Left ventricle myocardium inferior (tissue), 1 donor: Measurements from ENCODE around the gene PLXNA4. TPM values are rescaled to one million over a fixed set of nuclear protein-coding genes. Genes with fewer than 3 reads are reported as not detected.

ENCODE experiments used
- DNase-seq: peaks from one replicate; pipeline ENCODE4 v3.0.0-alpha.2; 2020
- H3K27ac ChIP-seq: fragments of 200-600 bp; replicated peaks from 2 replicates; pipeline ENCODE4 v1.8.0; 2021
- H3K27me3 ChIP-seq: fragments of 200-600 bp; 2 replicates; pipeline ENCODE4 v1.8.0; 2021; ENCODE audit warnings: low read depth
- H3K36me3 ChIP-seq: fragments of 200-600 bp; 2 replicates; pipeline ENCODE4 v1.8.0; 2021
- H3K4me1 ChIP-seq: fragments of 200-600 bp; 2 replicates; pipeline ENCODE4 v1.8.0; 2021
- H3K4me3 ChIP-seq: fragments of 200-600 bp; 2 replicates; pipeline ENCODE4 v1.8.0; 2021; ENCODE audit warnings: mild to moderate bottlenecking, moderate library complexity
- H3K9me3 ChIP-seq: fragments of 200-600 bp; replicated peaks from 2 replicates; pipeline ENCODE4 v1.8.0; 2021
- CTCF ChIP-seq: fragments of 200-600 bp; IDR thresholded peaks from 2 replicates; pipeline ENCODE4 v1.8.0; 2021; ENCODE audit warnings: antibody characterized with exemption, mild to moderate bottlenecking, borderline replicate concordance
- intact Hi-C: fragments of 100-400 bp; cut with micrococcal nuclease; formaldehyde crosslinking; loops from one replicate; pipeline ENCODE4 v1.11.0; 2022
- total RNA-seq: library from RNA; stranded (reverse); fragmentation: NEBNext Ultra II Directional; extraction: Animal tissue kit (Norgen Biotek cat#: 25700); gene quantifications from one replicate; pipeline ENCODE4 v1.2.1, GENCODE V29; 2021
- donor health status: DM: no; HTN: yes; CAD: no; lungs with severe emphysema.

Gene PLXNA4
- total RNA-seq, 1 donor from 2014 or later = 18.1 TPM

- H3K27me3 ChIP-seq = peaks cover 70% of the 10 kb centered on the region
- intact Hi-C loops = no loop called here
- H3K4me1 ChIP-seq = peaks cover 50% of the 10 kb centered on the region
- DNase-seq = peak; percentile 71
- H3K4me3 ChIP-seq = peak overlapping the region; percentile 79
- peak overlapping the region; percentile 62 for H3K27ac ChIP-seq
- no peaks in the 10 kb centered on the region for H3K9me3 ChIP-seq
- peak; percentile 34 for TF ChIP-seq CTCF
- H3K36me3 ChIP-seq = no peaks in the 10 kb centered on the region
These were observed 770 bp downstream of the PLXNA4 start for GRCh38 chr7:132575419-132575981.

DNA sequence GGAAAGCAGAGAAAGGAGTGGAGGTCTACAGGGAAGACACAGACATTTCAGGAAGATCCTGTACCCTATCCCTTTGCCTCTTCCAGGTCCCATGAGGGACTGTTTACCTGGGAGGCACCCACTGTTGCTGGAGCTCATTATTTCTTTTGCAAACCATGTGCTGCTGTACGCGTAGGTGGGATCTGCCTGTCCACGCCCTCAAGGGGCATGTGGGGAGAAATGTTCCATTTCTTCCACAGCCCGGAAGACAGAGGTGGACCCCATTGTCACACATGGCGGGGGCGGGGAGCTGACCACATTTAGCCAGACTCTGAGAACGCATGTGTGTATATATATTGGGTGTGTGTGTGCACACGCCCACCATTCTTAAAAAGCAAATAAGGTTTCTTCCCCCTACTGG is 2.0 kb downstream of the PLXNA4 start:
- TF ChIP-seq CTCF = no peak
- H3K27ac ChIP-seq = no peak overlapping the region
- intact Hi-C loops = no loop called here

DNA sequence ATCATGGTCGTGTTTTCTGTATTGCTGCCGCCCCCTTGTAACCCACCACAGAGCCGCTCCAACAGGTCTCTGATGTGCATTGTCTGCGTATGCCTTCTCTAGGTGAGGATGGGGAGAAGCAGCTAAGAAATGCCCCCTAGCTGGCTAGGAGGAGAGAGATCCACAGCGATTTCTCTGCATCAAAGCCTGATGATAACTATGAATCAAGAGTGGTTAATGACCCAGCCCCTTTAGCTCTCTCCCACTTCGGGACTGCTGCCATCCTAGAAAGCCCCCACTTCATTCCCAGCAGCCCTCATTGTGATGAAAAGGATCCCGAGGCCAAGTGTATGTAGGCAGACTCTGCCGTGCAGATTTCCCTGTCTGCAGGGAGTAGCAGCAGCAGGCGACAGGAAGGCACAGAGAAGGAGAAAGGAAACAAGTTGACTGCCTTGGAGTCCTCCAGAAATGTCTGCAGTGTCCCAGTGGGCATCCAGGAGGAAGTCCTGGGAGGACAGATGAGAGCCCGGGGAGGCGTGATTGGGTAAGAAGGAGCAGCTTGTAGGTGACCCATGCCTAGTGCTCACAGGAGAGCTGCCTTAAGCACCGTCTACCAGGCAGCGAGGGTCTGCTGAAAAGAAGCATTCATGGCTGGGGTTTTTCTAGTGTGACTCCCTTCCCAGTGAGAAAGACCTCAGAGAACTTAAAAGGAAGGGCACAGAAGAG is 2.9 kb downstream of the PLXNA4 start:
- intact Hi-C loops = no loop called here
- Histone ChIP-seq H3K27ac (no peak overlapping the region), H3K4me1 (peaks cover 57% of the 10 kb centered on the region), H3K9me3 (no peaks in the 10 kb centered on the region), H3K4me3 (no peak overlapping the region), H3K27me3 (peaks cover 66% of the 10 kb centered on the region), H3K36me3 (no peaks in the 10 kb centered on the region)
- no peak for DNase-seq
- TF ChIP-seq CTCF = no peak

More for the DNA sequence above, 2.0 kb downstream of the PLXNA4 start:
- Histone ChIP-seq H3K4me3 (peak overlapping the region; percentile 79), H3K36me3 (no peaks in the 10 kb centered on the region), H3K9me3 (no peaks in the 10 kb centered on the region), H3K27me3 (peaks cover 70% of the 10 kb centered on the region), H3K4me1 (peaks cover 51% of the 10 kb centered on the region)
- DNase-seq = no peak

- Histone ChIP-seq H3K27ac (no peak overlapping the region), H3K36me3 (no peaks in the 10 kb centered on the region), H3K9me3 (no peaks in the 10 kb centered on the region), H3K4me3 (no peak overlapping the region), H3K4me1 (peaks cover 58% of the 10 kb centered on the region), H3K27me3 (peaks cover 58% of the 10 kb centered on the region)
- TF ChIP-seq CTCF = no peak
- DNase-seq = no peak
- intact Hi-C loops = no loop called here
These were observed 3.7 kb downstream of the PLXNA4 start for GRCh38 chr7:132572526-132572925.

GRCh38 chr7:132571970-132572369 is 4.3 kb downstream of the PLXNA4 start:
- Histone ChIP-seq H3K4me1 (peaks cover 56% of the 10 kb centered on the region), H3K9me3 (no peaks in the 10 kb centered on the region), H3K27me3 (peaks cover 55% of the 10 kb centered on the region), H3K4me3 (no peak overlapping the region), H3K27ac (no peak overlapping the region), H3K36me3 (no peaks in the 10 kb centered on the region)
- TF ChIP-seq CTCF = no peak
- DNase-seq = no peak
- intact Hi-C loops = no loop called here
